GM12878 (cell line): ENCODE results near the gene SLC43A3. TPM values are rescaled to one million over a fixed set of nuclear protein-coding genes. Genes with fewer than 3 reads are reported as not detected.

Experiments
- ATAC-seq: fragments of 200-7000 bp; cut with Tn5 transposase; 3 replicates; pipeline ENCODE4 v1.9.1; 2020; ENCODE audit warnings: mild to moderate bottlenecking, moderate library complexity
- BruUV-seq: library from RNA; stranded (reverse); fragments of 400-500 nt; replicated peaks from 2 replicates; lab custom pipeline; 2021; lab: Mats Ljungman, UMichigan
- CTCF ChIA-PET: fragments of 300-600 bp; sonication (Branson Sonifier 250); formaldehyde crosslinking; extraction: SDS; loops from one replicate; lab custom pipeline; 2021; ENCODE audit warnings: inconsistent platforms; lab: Yijun Ruan, JAX
- POLR2A ChIA-PET: fragments of 350-600 bp; formaldehyde crosslinking; extraction: SDS; loops from one replicate; lab custom pipeline; 2021; ENCODE audit warnings: inconsistent platforms; lab: Charles Lee
- RAD21 ChIA-PET: fragments of 300-600 bp; sonication (Branson Sonifier 250); formaldehyde crosslinking; loops from one replicate; lab custom pipeline; 2023; ENCODE audit warnings: antibody characterized with exemption; ENCODE audit not compliant: unreplicated experiment; lab: Charles Lee
- SMC1A ChIA-PET: fragments of 300-600 bp; sonication (Branson Sonifier 250); formaldehyde crosslinking; loops from one replicate; lab custom pipeline; 2023; ENCODE audit not compliant: unreplicated experiment, uncharacterized antibody; lab: Charles Lee
- DNase-seq: peaks from one replicate; pipeline ENCODE4 v3.0.0-alpha.2; 2011; ENCODE audit warnings: low read depth, low spot score
- FAIRE-seq: peaks from 3 replicates; lab custom pipeline; 2011; peaks lifted over from hg19 to GRCh38; lab: Jason Lieb, UNC
- H2AFZ ChIP-seq: 2 replicates; pipeline ENCODE4 v1.6.0; 2011; ENCODE audit warnings: low read depth, low read length, control low read depth; ENCODE audit not compliant: control insufficient read depth
- H3K27ac ChIP-seq: 2 replicates; pipeline ENCODE4 v1.5.1; 2011; ENCODE audit warnings: control low read depth; ENCODE audit not compliant: control insufficient read depth, insufficient read depth
- H3K27me3 ChIP-seq, 2 experiments: replicated peaks in 1 of 2; 2 replicates each; pipeline versions ENCODE4 v1.6.0 to v1.6.1; 2011; ENCODE audit warnings: low read length in 1 of 2; ENCODE audit not compliant: control insufficient read depth in 2 of 2, insufficient read depth in 2 of 2
- H3K36me3 ChIP-seq, 2 experiments: 2 replicates each; pipeline ENCODE4 v1.5.1; 2011; ENCODE audit warnings: low read length in 1 of 2; ENCODE audit not compliant: control insufficient read depth in 2 of 2, insufficient read depth in 2 of 2
- H3K4me1 ChIP-seq: 2 replicates; pipeline ENCODE4 v1.6.1; 2011; ENCODE audit warnings: mild to moderate bottlenecking, low read length, moderate library complexity, mixed read lengths; ENCODE audit not compliant: control insufficient read depth, insufficient read depth
- H3K4me2 ChIP-seq: 2 replicates; pipeline ENCODE4 v1.6.0; 2011; ENCODE audit warnings: control low read depth; ENCODE audit not compliant: control insufficient read depth, insufficient read depth
- H3K4me3 ChIP-seq: fragments of 200-600 bp; sonication (generic); 2 replicates; pipeline ENCODE4 v1.5.1; 2016
- H3K79me2 ChIP-seq: 2 replicates; pipeline ENCODE4 v1.6.0; 2011; ENCODE audit warnings: low read length; ENCODE audit not compliant: control insufficient read depth, insufficient read depth
- H3K9ac ChIP-seq: 2 replicates; pipeline ENCODE4 v1.8.0; 2011; ENCODE audit warnings: low read length, control low read depth, mixed read lengths; ENCODE audit not compliant: control insufficient read depth, insufficient read depth
- H3K9me3 ChIP-seq: replicated peaks from 3 replicates; pipeline ENCODE4 v1.5.1; 2011; ENCODE audit warnings: mild to moderate bottlenecking, low read length; ENCODE audit not compliant: control insufficient read depth, insufficient read depth
- H4K20me1 ChIP-seq: 2 replicates; pipeline ENCODE4 v1.6.0; 2011; ENCODE audit not compliant: control insufficient read depth, insufficient read depth
- BCL11A ChIP-seq: IDR thresholded peaks from 2 replicates; pipeline ENCODE4 v1.6.1; 2011; ENCODE audit warnings: low read depth, low read length
- CREM ChIP-seq: IDR thresholded peaks from 2 replicates; pipeline ENCODE4 v1.6.1; 2014; ENCODE audit warnings: antibody characterized with exemption, low read depth
- DPF2 ChIP-seq: fragments of 450-650 bp; IDR thresholded peaks from 2 replicates; pipeline ENCODE4 v1.6.1; 2017; ENCODE audit warnings: mild to moderate bottlenecking
- EGR1 ChIP-seq, 2 experiments: IDR thresholded peaks; 1 replicate in 1 of 2; 2 replicates in 1 of 2; pipeline ENCODE4 v1.6.1; 2011 to 2012; ENCODE audit warnings: low read depth in 2 of 2, low read length in 2 of 2, borderline replicate concordance in 1 of 2, mild to moderate bottlenecking in 1 of 2, moderate library complexity in 1 of 2
- IKZF1 ChIP-seq: fragments of 450-650 bp; conservative IDR thresholded peaks from 2 replicates; pipeline ENCODE4 v1.6.1; 2017; ENCODE audit warnings: antibody characterized with exemption, mild to moderate bottlenecking
- JUND ChIP-seq: IDR thresholded peaks from 2 replicates; pipeline ENCODE4 v1.6.1; 2012; ENCODE audit warnings: low read depth, mild to moderate bottlenecking, low read length, improper control_type of control experiment, moderate library complexity
- MEF2B ChIP-seq: fragments of 450-650 bp; IDR thresholded peaks from 2 replicates; pipeline ENCODE4 v1.6.1; 2018; ENCODE audit warnings: mild to moderate bottlenecking, moderate library complexity; ENCODE audit not compliant: partially characterized antibody, poor library complexity, severe bottlenecking
- MXI1 ChIP-seq: fragments of 150-350 bp; IDR thresholded peaks from 2 replicates; pipeline ENCODE4 v1.6.1; 2011; ENCODE audit warnings: low read depth, mild to moderate bottlenecking, inconsistent platforms, low read length, improper control_type of control experiment
- NFYB ChIP-seq: IDR thresholded peaks from 2 replicates; pipeline ENCODE4 v1.6.1; 2011; ENCODE audit warnings: low read depth, mild to moderate bottlenecking, low read length, improper control_type of control experiment, moderate library complexity; ENCODE audit not compliant: insufficient read depth
- POLR2AphosphoS2 ChIP-seq: IDR thresholded peaks from 2 replicates; pipeline ENCODE4 v1.6.1; 2011; ENCODE audit warnings: low read depth, mild to moderate bottlenecking, low read length, improper control_type of control experiment, moderate library complexity
- RAD21 ChIP-seq: IDR thresholded peaks from 2 replicates; pipeline ENCODE4 v1.6.1; 2011; ENCODE audit warnings: mild to moderate bottlenecking, low read depth, low read length, moderate library complexity; ENCODE audit not compliant: insufficient read depth
- RFX5 ChIP-seq: IDR thresholded peaks from 2 replicates; pipeline ENCODE4 v1.6.1; 2011; ENCODE audit warnings: low read depth, low read length, improper control_type of control experiment
- SMC3 ChIP-seq: IDR thresholded peaks from 2 replicates; pipeline ENCODE4 v1.6.1; 2011; ENCODE audit warnings: low read length, improper control_type of control experiment, borderline replicate concordance
- ZNF217 ChIP-seq: fragments of 450-650 bp; IDR thresholded peaks from 2 replicates; pipeline ENCODE4 v1.6.1; 2017; ENCODE audit warnings: antibody characterized with exemption, mild to moderate bottlenecking
- ZNF622 ChIP-seq: fragments of 450-650 bp; IDR thresholded peaks from 2 replicates; pipeline ENCODE4 v1.6.1; 2017; ENCODE audit warnings: mild to moderate bottlenecking, inconsistent platforms
- whole genome bisulfite sequencing: methylation state at CpG from one replicate; pipeline ENCODE4 v1.1.6; 2016; ENCODE audit warnings: low lambda C conversion rate; ENCODE audit not compliant: insufficient replicate concordance, insufficient coverage; ENCODE audit errors: missing lambda C conversion rate; 5-methylcytosine and 5-hydroxymethylcytosine counted together
- in situ Hi-C: fragments of 300-500 bp; cut with MboI; formaldehyde crosslinking; loops from 9 replicates; pipeline ENCODE4 v1.14.3; 2018; ENCODE audit warnings: mixed read lengths
- intact Hi-C: fragments of 100-400 bp; cut with micrococcal nuclease; formaldehyde crosslinking; loops from one replicate; pipeline ENCODE4 v1.14.2; 2022; ENCODE audit not compliant: unreplicated experiment
- polyA plus RNA-seq, 11 experiments: library from polyadenylated mRNA; depleted of rRNA in 4 of 11; unstranded in 6 of 11; stranded (reverse) in 5 of 11; fragments of >200 nt; fragmentation: Nextera tagmentation in 4 of 11; fragmentation: Illumina TruSeq in 1 of 11; extraction: Ambion mirVana in 4 of 11; extraction: Trizol in 1 of 11; gene quantifications; 1 replicate in 1 of 11; 2 replicates in 10 of 11; pipeline versions ENCODE4 v1.2.1 to v1.2.3, GENCODE V29; 2011 to 2016; ENCODE audit warnings: inconsistent platforms in 2 of 11, missing spikeins in 2 of 11, low read depth in 1 of 11
- total RNA-seq, 4 experiments: library from RNA; depleted of rRNA in 3 of 4; stranded (reverse); fragments of >200 nt in 3 of 4; fragmentation: Illumina TruSeq in 1 of 4; extraction: Trizol in 1 of 4; gene quantifications; 2 replicates each; pipeline versions ENCODE4 v1.2.1 to v1.2.3, GENCODE V29; 2013 to 2021
- TF ChIP-seq, protein P1 (sequence below): IDR thresholded peaks from 2 replicates; pipeline ENCODE4 v1.6.1; 2011; ENCODE audit warnings: mild to moderate bottlenecking, low read depth, low read length, moderate library complexity; ENCODE audit not compliant: insufficient replicate concordance
- TF ChIP-seq, protein P2 (sequence below): fragments of 450-650 bp; formaldehyde crosslinking; IDR thresholded peaks from 2 replicates; pipeline ENCODE4 v1.4.0; 2022; ENCODE audit warnings: mild to moderate bottlenecking, moderate library complexity
- TF ChIP-seq, protein P3 (sequence below): IDR thresholded peaks from 2 replicates; pipeline ENCODE4 v1.6.1; 2011; ENCODE audit warnings: low read depth, low read length, improper control_type of control experiment, borderline replicate concordance

Gene SLC43A3
- total and polyA plus RNA-seq, 10 of the 15 experiments (the other 5 are each of a cell fraction or from before 2014, with no cell fraction given) = 37.5 to 237 (median 132) TPM

DNA sequence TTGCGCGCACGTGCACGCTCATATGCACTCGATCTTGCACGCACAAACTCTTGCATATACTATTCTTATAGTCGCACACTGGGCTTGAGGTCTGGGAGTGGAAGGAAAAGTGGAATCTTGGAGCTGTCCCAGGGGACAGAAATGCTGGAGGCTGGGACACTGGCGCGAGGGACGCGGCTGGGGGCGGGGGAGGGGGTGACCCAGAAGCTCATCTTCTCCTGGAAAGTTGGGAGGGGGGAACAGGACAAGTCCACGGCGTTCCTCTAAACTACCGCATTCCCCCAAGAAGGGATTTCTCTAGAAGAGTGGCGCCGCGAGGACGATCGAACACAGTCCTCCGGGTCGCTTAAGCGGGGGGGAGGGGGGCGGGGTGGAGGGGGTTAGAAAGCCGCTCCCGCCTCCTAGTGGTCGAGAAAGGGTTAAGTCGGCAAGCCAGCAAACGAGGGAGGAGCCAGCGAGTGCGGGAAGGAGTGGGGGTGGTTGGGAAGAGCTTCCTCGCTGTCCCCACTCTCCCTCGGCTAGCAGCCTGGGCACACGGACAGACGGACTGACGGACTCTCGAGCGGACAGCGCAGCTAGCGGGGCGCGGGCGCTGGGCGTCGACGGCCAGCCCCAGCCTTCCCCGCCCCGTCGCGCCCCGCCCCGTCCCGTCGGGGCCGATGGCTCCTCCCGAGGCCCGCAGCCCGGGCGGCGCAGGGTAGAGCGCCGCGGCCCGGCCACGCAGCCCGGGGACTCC is 33.3 kb upstream of the SLC43A3 start, which contains the start of gene RTN4RL2:
Gene RTN4RL2 (plus strand): TSS at position 507 of the 736 bp plus-strand sequence. CDS start 338 bp downstream, outside the sequence.
- ATAC-seq = peak; percentile 49
- peaks cover 5 to 10% of the 10 kb centered on the region in 2 experiments for H3K27me3 ChIP-seq
- RAD21 ChIA-PET = interaction anchor here (0.8 to 2.8 kb wide), 5 partner anchors 14 to 114 kb away, joined by 3 to 11 read pairs (median 7); no protein-coding TSS in a partner anchor
- WGBS = 1% methylated on average over 25 of the region's 66 CpGs
- H3K36me3 ChIP-seq = no peaks in the 10 kb centered on the region
- SMC1A ChIA-PET = interaction anchor here (1.2 to 5.1 kb wide), 4 partner anchors 12 to 114 kb away, joined by 3 to 95 read pairs (median 4); no protein-coding TSS in a partner anchor
- intact Hi-C loops (no loop called here), in situ Hi-C loops (no loop called here)
- H3K4me1 ChIP-seq = peaks cover 20% of the 10 kb centered on the region
- no peak for DNase-seq
- CTCF ChIA-PET = interaction anchor here (0.6 to 9.4 kb wide), 14 partner anchors 9 to 188 kb away, joined by 3 to 321 read pairs (median 4); partner anchors contain the start of gene SLC43A1
- H2AFZ ChIP-seq = peak within 1 kb of the TSS; percentile 41; the same call in 1 of the 2 replicates
- no TSS peak for BruUV-seq
- FAIRE-seq = no peak
- H3K4me2 ChIP-seq = peak within 1 kb of the TSS; percentile 92
- peak within 1 kb of the TSS; percentile 5; the same call in 1 of the 2 replicates for H3K4me3 ChIP-seq
- POLR2A ChIA-PET = interaction anchor here (1.0 kb wide), 1 partner anchor 33 kb away, joined by 3 read pairs; no protein-coding TSS in a partner anchor
- H4K20me1 ChIP-seq = 0 out of 2 replicates have a peak, but pooled peaks cover 2% of the 10 kb centered on the region
- no peaks in the 10 kb centered on the region for H3K79me2 ChIP-seq
- H3K9me3 ChIP-seq = no peaks in the 10 kb centered on the region
- H3K9ac ChIP-seq = no peak within 1 kb of the TSS
- H3K27ac ChIP-seq = no peak within 1 kb of the TSS
- TF ChIP-seq RAD21 (no peak), JUND (no peak), ZNF622 (no peak), MXI1 (no peak), IKZF1 (peak; percentile 93), EGR1 (IDR thresholded peaks at IDR 0.05; ENCODE audit: borderline replicate concordance in 1 of 2, low read depth in 2 of 2, low read length in 2 of 2) (no peak), POLR2AphosphoS2 (no peak), ZNF217 (peak; percentile 47; the same call in 1 of the 2 replicates), SMC3 (no peak; the same call in 1 of the 2 replicates), BCL11A (no peak), CREM (no peak), NFYB (no peak), RFX5 (no peak), DPF2 (no peak), MEF2B (no peak)
- TF ChIP-seq, protein P1, sequence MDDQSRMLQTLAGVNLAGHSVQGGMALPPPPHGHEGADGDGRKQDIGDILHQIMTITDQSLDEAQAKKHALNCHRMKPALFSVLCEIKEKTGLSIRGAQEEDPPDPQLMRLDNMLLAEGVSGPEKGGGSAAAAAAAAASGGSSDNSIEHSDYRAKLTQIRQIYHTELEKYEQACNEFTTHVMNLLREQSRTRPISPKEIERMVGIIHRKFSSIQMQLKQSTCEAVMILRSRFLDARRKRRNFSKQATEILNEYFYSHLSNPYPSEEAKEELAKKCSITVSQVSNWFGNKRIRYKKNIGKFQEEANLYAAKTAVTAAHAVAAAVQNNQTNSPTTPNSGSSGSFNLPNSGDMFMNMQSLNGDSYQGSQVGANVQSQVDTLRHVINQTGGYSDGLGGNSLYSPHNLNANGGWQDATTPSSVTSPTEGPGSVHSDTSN = no peak
- TF ChIP-seq, protein P2, sequence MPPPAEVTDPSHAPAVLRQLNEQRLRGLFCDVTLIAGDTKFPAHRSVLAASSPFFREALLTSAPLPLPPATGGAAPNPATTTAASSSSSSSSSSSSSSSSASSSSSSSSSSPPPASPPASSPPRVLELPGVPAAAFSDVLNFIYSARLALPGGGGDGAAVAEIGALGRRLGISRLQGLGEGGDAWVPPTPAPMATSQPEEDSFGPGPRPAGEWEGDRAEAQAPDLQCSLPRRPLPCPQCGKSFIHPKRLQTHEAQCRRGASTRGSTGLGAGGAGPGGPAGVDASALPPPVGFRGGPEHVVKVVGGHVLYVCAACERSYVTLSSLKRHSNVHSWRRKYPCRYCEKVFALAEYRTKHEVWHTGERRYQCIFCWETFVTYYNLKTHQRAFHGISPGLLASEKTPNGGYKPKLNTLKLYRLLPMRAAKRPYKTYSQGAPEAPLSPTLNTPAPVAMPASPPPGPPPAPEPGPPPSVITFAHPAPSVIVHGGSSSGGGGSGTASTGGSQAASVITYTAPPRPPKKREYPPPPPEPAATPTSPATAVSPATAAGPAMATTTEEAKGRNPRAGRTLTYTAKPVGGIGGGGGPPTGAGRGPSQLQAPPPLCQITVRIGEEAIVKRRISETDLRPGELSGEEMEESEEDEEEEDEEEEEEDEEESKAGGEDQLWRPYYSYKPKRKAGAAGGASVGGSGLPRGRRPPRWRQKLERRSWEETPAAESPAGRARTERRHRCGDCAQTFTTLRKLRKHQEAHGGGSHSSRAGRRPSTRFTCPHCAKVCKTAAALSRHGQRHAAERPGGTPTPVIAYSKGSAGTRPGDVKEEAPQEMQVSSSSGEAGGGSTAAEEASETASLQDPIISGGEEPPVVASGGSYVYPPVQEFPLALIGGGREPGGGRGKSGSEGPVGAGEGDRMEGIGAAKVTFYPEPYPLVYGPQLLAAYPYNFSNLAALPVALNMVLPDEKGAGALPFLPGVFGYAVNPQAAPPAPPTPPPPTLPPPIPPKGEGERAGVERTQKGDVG (CRISPR knock-in tag) = no peak
- TF ChIP-seq, protein P3, sequence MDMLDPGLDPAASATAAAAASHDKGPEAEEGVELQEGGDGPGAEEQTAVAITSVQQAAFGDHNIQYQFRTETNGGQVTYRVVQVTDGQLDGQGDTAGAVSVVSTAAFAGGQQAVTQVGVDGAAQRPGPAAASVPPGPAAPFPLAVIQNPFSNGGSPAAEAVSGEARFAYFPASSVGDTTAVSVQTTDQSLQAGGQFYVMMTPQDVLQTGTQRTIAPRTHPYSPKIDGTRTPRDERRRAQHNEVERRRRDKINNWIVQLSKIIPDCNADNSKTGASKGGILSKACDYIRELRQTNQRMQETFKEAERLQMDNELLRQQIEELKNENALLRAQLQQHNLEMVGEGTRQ = no peak
